ENCODE measurements around the gene OR2H1. TPM values are rescaled to one million over a fixed set of nuclear protein-coding genes. Genes with fewer than 3 reads are reported as not detected.
"Not testable (repeated sequence)": the region's sequence is repeated elsewhere in the genome, so short reads cannot be mapped to it uniquely, and the experiment has no call there.

Gene OR2H1
- not detected for total RNA-seq

DNA sequence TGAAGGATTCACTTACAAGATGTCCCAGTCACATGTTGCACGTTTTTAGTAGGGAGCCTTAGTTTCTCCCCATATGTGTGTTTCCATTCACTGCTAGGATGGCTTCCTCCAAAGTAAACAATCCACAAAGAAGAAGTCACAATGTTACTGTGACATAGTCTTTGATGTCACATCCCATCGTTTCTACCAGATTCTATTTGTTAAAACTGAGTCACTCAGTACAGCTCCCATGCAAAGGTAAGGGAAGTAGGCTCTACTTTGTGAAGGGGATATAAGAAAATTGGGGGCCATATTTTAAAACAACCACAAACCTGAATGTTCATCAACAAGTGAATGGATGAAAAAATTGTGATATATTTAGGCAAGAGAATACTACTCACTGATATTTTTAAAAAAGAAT lies at the start of gene OR2H1, which contains the start of gene OR11A1:
TSS of gene OR2H1 (plus strand) at position 185 of the 400 bp plus-strand sequence. CDS start 4,615 bp downstream, outside the sequence.
TSS of gene OR11A1 (minus strand) at position 101 of the 400 bp plus-strand sequence. CDS start 29,430 bp downstream, outside the sequence.
- POLR2A ChIA-PET: interaction anchor here (1.2 kb wide), 1 partner anchor 21 kb away, joined by 3 read pairs; no protein-coding TSS in a partner anchor
- Mint-ChIP-seq H3K4me1 (no peaks in the 10 kb centered on the region), H3K9me3 (no peaks in the 10 kb centered on the region), H3K4me3 (no peak within 1 kb of the TSS), H3K36me3 (ENCODE audit: low read depth) (no peaks in the 10 kb centered on the region), H3K27me3 (peaks cover 26% of the 10 kb centered on the region), H3K27ac (no peak within 1 kb of the TSS)
- CTCF ChIA-PET: no interaction called here
- DNase-seq: no peak

DNA sequence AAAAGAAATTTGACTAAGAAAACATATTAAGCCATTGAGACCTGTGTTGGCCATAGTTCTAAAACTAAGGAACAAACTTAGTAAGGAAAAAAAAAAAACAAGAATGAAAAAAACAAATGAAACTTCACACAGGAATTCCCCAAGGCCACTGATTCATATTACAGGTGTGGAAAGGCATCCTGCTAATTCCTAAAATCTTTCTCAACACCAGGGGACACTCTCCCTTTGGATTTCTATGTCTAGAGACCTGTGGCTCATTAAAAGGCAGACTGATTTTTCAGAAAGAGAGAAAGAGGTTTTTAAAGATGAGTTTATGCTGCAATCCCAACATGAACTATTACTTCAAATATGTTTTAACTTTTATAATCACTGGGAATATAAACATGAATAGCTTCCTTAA lies 42.4 kb upstream of the OR2H1 start, which contains the start of gene OR12D1:
TSS of gene OR12D1 (plus strand) at position 341 of the 400 bp plus-strand sequence.
- H3K9me3 Mint-ChIP-seq: no peaks in the 10 kb centered on the region
- H3K36me3 Mint-ChIP-seq (ENCODE audit: low read depth): no peaks in the 10 kb centered on the region
- H3K27me3 Mint-ChIP-seq: peaks cover 29% of the 10 kb centered on the region
- no peak within 1 kb of the TSS for H3K4me3 Mint-ChIP-seq
- no peak within 1 kb of the TSS for H3K27ac Mint-ChIP-seq
- ChIA-PET CTCF (no interaction called here), POLR2A (no interaction called here)
- no peak for DNase-seq
- no peaks in the 10 kb centered on the region for H3K4me1 Mint-ChIP-seq

DNA sequence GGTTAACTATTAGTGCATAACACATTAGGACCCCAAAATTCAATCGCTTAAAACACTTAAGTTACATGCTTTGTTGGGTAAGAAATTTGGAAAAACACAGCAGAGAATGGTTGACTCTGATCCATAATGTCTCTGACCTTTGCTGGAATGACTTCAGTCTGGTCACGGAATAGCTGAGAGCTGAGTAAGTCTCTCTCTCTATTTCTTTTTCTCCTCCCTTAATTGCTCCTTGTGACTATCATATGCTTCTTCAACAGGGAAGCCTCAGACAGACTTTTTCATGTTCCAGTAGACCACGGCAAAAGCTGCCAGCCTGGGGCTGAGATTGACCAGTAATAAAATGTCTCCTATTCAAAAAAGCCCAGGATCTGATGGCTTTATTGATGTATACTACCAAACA lies 37.4 kb upstream of the OR2H1 start:
- H3K36me3 Mint-ChIP-seq (ENCODE audit: low read depth): no peaks in the 10 kb centered on the region
- DNase-seq: no peak
- ChIA-PET CTCF (no interaction called here), POLR2A (no interaction called here)
- H3K4me1 Mint-ChIP-seq: no peaks in the 10 kb centered on the region
- no peak overlapping the region for H3K27ac Mint-ChIP-seq
- no peak overlapping the region for H3K4me3 Mint-ChIP-seq
- H3K9me3 Mint-ChIP-seq: no peaks in the 10 kb centered on the region
- H3K27me3 Mint-ChIP-seq: peaks cover 26% of the 10 kb centered on the region

DNA sequence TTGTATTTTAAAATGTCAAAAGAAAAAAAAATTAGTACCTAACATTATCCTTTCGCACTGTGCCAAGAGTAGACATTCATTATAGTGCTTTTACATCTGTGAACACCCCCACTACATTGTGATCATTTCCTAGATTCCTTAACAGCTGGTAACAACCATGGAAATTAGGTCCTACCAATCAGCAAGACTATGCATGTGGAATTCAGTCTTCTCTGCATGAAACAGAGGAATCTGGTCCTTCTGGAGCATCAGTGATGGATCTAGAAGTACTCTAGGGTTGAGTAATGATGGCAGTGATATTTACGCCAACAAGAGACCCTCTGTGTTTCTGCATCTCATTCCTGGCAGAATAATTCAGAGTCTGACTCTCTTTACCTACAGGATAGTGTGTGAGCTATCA lies 32.8 kb upstream of the OR2H1 start:
- H3K36me3 Mint-ChIP-seq (ENCODE audit: low read depth): no peaks in the 10 kb centered on the region
- CTCF ChIA-PET: no interaction called here
- H3K4me3 Mint-ChIP-seq: no peak overlapping the region
- POLR2A ChIA-PET: no interaction called here
- no peaks in the 10 kb centered on the region for H3K4me1 Mint-ChIP-seq
- no peak for DNase-seq
- H3K9me3 Mint-ChIP-seq: no peaks in the 10 kb centered on the region
- H3K27me3 Mint-ChIP-seq: peaks cover 24% of the 10 kb centered on the region
- H3K27ac Mint-ChIP-seq: no peak overlapping the region

DNA sequence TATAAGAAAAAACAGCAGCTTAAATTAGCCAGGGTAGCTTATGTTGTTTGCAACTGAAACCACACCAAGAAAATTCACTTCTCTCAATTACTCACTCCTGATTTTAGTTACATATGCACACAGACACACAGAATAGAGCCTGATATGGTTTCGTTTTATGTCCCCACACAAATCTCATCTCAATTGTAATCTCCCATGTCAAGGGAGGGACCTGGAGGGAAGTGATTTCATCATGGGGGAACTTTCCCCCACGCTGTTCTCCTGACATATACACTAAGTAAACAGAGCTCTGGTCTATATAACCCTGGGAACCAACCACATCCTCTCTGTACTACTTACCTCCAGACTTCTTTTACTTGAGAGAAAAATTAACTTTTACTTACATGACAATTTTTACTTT lies 32.4 kb upstream of the OR2H1 start:
- H3K4me1 Mint-ChIP-seq: no peaks in the 10 kb centered on the region
- H3K9me3 Mint-ChIP-seq: no peaks in the 10 kb centered on the region
- H3K36me3 Mint-ChIP-seq (ENCODE audit: low read depth): no peaks in the 10 kb centered on the region
- no peak for DNase-seq
- ChIA-PET CTCF (no interaction called here), POLR2A (no interaction called here)
- peaks cover 28% of the 10 kb centered on the region for H3K27me3 Mint-ChIP-seq
- H3K27ac Mint-ChIP-seq: no peak overlapping the region
- no peak overlapping the region for H3K4me3 Mint-ChIP-seq

DNA sequence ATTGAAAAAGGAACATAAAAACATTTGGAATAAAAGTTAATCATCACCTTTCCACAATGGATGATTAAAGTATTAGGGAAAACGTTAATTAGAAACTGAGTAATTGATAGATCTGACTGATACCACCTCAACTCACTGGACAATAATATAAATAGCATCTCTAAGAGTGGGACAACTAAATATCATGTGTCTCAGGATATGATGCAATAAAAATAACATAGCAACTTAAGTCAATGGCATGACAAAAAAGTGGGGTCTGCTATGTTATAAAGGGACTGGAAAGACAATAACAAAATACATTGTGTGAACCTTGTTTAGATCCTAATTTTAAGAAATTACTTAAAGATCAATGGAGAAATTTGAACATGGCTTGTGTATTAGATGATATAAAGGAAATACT lies 31.9 kb upstream of the OR2H1 start:
- ChIA-PET CTCF (no interaction called here), POLR2A (no interaction called here)
- Mint-ChIP-seq H3K4me1 (no peaks in the 10 kb centered on the region), H3K36me3 (ENCODE audit: low read depth) (no peaks in the 10 kb centered on the region), H3K27ac (no peak overlapping the region), H3K4me3 (no peak overlapping the region), H3K27me3 (peaks cover 28% of the 10 kb centered on the region), H3K9me3 (no peaks in the 10 kb centered on the region)
- no peak for DNase-seq

DNA sequence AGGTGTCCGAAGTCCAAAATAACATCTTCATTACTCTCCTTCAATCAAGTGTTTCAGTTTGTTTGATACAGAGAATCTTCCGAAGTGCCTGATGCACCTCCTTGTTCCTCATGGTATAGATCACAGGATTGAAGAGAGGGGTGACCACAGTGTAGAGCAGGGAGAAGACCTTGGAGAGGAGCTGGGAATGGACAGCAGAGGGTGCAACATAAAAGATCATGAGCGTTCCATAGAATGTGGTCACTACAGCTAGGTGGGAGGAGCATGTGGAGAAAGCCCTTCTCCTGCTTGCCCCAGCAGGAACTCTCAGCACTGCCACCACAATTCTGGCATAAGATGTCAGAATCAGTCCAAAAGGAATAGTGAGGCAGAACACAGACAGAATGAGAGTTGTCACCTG lies 30.3 kb upstream of the OR2H1 start:
- ChIA-PET POLR2A (no interaction called here), CTCF (no interaction called here)
- DNase-seq: no peak
- Mint-ChIP-seq H3K9me3 (no peaks in the 10 kb centered on the region), H3K4me1 (no peaks in the 10 kb centered on the region), H3K27me3 (peaks cover 33% of the 10 kb centered on the region), H3K4me3 (no peak overlapping the region), H3K27ac (no peak overlapping the region), H3K36me3 (ENCODE audit: low read depth) (no peaks in the 10 kb centered on the region)

DNA sequence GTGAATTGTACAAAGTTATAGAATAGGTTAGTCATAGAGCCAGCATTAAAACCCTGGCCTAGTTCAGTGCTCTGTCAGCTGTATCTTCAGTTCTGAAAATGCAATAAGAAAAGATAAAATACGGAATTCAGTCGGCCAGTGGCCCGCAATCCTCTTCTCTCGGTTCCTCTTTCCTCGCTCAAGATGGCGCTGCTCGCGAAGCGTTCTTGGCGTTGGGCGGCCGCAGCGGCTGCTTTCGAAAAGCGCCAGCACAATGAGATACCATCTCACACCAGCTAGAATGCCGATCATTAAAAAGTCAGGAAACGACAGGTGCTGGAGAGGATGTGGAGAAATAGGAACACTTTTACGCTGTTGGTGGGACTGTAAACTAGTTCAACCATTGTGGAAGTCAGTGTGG lies 20.2 kb upstream of the OR2H1 start:
- H3K36me3 Mint-ChIP-seq (ENCODE audit: low read depth); CTCF ChIA-PET; H3K4me3 Mint-ChIP-seq; DNase-seq; H3K9me3 Mint-ChIP-seq; H3K27ac Mint-ChIP-seq; POLR2A ChIA-PET; H3K4me1 Mint-ChIP-seq: not testable (repeated sequence)
- H3K27me3 Mint-ChIP-seq: peaks cover 26% of the 10 kb centered on the region

DNA sequence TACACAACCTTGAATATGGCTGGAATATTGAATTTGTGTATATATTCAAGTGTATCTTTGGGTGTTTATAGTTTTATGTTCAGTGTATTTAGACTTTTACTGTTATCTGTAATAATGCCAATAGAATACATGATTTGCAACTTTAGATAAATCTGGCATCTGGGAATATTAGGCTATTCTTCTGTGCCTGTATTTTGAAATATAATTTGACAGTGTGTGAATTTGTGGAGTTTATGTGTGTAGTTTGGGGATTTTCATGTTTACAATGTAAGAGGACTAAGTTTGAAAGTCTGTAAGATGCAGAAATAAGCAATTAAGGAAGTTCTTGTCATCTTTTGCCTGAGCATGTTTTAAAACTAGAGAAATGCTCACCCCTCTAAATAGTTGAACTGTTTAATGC lies 17.9 kb upstream of the OR2H1 start, which contains the start of gene OR10C1:
TSS of gene OR10C1 (plus strand) at position 301 of the 400 bp plus-strand sequence. CDS start 710 bp downstream, outside the sequence.
- Mint-ChIP-seq H3K9me3 (no peaks in the 10 kb centered on the region), H3K27ac (no peak within 1 kb of the TSS), H3K4me3 (no peak within 1 kb of the TSS), H3K27me3 (peaks cover 20% of the 10 kb centered on the region), H3K36me3 (ENCODE audit: low read depth) (no peaks in the 10 kb centered on the region), H3K4me1 (no peaks in the 10 kb centered on the region)
- no peak for DNase-seq
- ChIA-PET POLR2A (no interaction called here), CTCF (no interaction called here)

DNA sequence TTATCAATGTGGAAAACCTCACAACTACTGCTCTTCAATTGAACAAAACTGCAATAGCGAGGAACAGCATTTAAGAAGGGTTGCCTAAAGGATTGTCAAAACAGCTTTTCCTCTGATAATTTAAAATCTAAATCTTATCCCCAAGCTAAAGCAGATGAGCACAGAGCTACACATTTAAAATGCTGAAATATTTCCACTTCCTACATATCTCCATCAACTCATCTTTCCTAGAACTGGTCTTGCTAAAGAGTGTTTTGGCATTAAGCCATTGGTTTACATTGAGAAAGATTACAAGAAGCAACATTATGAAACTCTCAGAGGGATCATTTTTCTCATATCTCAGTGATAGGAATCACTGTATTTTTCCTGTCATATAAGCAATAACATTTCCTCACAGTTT lies 14.2 kb upstream of the OR2H1 start:
- no peaks in the 10 kb centered on the region for H3K36me3 Mint-ChIP-seq (ENCODE audit: low read depth)
- DNase-seq: no peak
- peaks cover 21% of the 10 kb centered on the region for H3K27me3 Mint-ChIP-seq
- POLR2A ChIA-PET: no interaction called here
- no peak overlapping the region for H3K27ac Mint-ChIP-seq
- CTCF ChIA-PET: no interaction called here
- H3K9me3 Mint-ChIP-seq: no peaks in the 10 kb centered on the region
- no peak overlapping the region for H3K4me3 Mint-ChIP-seq
- H3K4me1 Mint-ChIP-seq: no peaks in the 10 kb centered on the region

DNA sequence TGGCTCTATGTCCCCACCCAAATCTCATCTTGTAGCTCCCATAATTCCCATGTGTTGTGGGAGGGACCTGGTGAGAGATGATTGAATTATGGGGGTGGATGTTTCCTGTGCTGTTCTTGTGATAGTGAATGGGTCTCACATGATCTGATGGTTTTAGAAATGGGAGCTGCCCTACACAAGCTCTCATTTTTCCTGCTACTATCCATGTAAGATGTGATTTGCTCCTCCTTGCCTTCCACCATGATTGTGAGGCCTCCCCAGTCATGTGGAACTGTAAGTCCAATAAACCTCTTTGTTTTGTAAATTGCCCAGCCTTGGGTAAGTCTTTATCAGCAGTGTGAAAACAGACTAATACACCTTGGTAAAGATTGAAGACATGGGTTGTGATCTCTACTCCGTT lies 12.9 kb upstream of the OR2H1 start:
- CTCF ChIA-PET; H3K9me3 Mint-ChIP-seq; H3K4me1 Mint-ChIP-seq; H3K4me3 Mint-ChIP-seq; H3K36me3 Mint-ChIP-seq (ENCODE audit: low read depth); POLR2A ChIA-PET; H3K27ac Mint-ChIP-seq; DNase-seq: not testable (repeated sequence)
- peaks cover 17% of the 10 kb centered on the region for H3K27me3 Mint-ChIP-seq

DNA sequence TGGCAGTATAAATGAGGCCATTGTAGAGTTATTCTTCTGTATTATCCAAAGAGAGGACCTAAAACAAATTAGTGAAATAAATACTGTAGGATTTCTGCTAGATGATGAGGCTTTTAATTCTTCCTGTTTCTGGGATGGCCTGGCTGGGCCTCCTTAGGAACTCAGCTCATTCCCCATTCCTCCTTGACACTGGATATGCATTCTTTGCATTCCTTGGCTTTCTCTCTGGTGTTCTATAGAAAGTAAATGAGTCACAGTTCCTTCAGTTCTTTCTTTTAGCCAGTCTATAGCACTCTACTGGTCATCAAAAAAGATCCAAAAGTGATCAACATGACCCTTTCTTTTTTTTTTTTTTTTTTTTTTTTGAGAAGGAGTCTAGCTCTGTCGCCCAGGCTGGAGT lies 9.3 kb upstream of the OR2H1 start:
- no peak for DNase-seq
- CTCF ChIA-PET: no interaction called here
- H3K4me3 Mint-ChIP-seq: no peak overlapping the region
- POLR2A ChIA-PET: no interaction called here
- H3K36me3 Mint-ChIP-seq (ENCODE audit: low read depth): no peaks in the 10 kb centered on the region
- H3K4me1 Mint-ChIP-seq: no peaks in the 10 kb centered on the region
- peaks cover 2% of the 10 kb centered on the region for H3K9me3 Mint-ChIP-seq
- no peak overlapping the region for H3K27ac Mint-ChIP-seq
- peaks cover 17% of the 10 kb centered on the region for H3K27me3 Mint-ChIP-seq

DNA sequence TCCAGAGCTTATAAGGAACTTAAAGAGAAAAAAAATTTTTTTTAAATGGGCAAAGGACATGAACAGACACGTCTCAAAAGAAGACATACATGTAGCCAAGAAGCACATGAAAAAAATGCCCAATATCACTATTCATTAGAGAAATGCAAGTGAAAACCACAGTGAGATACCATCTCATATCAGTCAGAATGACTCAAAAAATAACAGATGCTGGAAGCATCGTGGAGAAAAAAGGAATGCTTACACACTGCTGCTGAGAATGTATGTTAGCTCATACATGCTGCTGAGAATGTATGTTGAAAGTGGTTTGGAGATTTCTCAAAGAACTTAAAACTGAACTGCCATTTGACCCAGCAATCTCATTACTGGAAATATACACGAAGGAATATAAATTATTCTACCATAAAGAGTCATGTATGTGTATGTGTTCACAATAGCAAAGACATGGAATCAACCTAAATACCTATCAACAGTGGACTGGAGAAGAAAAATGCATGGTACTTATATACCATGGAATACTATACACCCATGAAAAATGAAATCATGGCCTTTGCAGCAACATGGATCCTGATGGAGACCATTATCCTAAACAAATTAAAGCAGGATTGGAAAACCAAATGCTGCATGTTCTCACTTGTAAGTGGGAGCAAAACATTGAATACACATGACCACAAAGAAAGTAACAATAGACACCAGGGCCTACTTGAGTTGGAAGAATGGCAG lies 5.3 kb upstream of the OR2H1 start:
- Mint-ChIP-seq H3K4me1 (no peaks in the 10 kb centered on the region), H3K9me3 (peaks cover 2% of the 10 kb centered on the region), H3K27me3 (peaks cover 12% of the 10 kb centered on the region), H3K27ac (no peak overlapping the region), H3K36me3 (ENCODE audit: low read depth) (no peaks in the 10 kb centered on the region), H3K4me3 (no peak overlapping the region)
- CTCF ChIA-PET: no interaction called here
- POLR2A ChIA-PET: no interaction called here
- DNase-seq: no peak

DNA sequence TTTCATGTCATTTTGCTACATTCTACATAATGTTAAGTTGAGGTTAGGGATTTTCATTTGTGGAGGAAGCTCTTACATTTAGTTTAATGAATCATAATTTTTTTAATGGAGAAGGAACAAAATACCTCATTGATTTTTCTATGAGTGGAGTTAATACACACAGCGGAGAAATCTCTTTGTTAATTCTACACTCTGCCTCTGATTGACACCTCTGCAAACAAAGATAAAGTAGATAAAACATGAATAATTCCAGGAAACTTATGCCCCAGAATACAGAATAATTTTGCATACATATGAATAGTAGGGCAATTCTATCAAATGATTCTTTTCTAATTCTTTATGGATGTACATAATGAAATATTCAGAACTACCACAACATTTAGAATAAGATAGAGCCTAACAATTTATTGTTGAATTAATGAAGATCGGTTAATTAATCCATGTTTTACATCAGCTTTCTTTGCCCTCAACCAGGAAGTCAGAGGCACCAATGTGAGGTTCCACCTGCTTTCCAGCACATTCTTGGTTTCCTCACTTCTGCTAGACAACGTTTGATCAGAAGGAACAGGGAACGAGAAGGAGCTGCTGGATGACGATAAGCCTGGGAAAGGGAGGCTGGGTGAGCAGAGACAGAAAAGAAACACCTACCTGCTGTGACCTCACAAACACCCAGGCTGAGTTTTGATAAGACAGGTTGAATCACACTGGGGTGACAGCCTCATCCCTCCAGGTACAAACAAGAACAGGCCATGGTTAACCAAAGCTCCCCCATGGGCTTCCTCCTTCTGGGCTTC lies 4.3 kb downstream of the OR2H1 start:
- peaks cover 25% of the 10 kb centered on the region for H3K27me3 Mint-ChIP-seq
- ChIA-PET CTCF (no interaction called here), POLR2A (no interaction called here)
- no peak overlapping the region for H3K27ac Mint-ChIP-seq
- H3K36me3 Mint-ChIP-seq (ENCODE audit: low read depth): no peaks in the 10 kb centered on the region
- H3K4me1 Mint-ChIP-seq: no peaks in the 10 kb centered on the region
- no peak for DNase-seq
- H3K9me3 Mint-ChIP-seq: no peaks in the 10 kb centered on the region
- no peak overlapping the region for H3K4me3 Mint-ChIP-seq

All from activated CD4-positive, alpha-beta memory T cell treated with anti-CD3 and anti-CD28 coated beads, Interleukin-2, amount 10 ng/mL, durations not matched to agents 7 days and 5 days (primary cell).